ENCODE data around the gene ETV7.
"Not testable (repeated sequence)": the region's sequence is repeated elsewhere in the genome, so short reads cannot be mapped to it uniquely, and the experiment has no call there.

The ETV7 gene

DNA sequence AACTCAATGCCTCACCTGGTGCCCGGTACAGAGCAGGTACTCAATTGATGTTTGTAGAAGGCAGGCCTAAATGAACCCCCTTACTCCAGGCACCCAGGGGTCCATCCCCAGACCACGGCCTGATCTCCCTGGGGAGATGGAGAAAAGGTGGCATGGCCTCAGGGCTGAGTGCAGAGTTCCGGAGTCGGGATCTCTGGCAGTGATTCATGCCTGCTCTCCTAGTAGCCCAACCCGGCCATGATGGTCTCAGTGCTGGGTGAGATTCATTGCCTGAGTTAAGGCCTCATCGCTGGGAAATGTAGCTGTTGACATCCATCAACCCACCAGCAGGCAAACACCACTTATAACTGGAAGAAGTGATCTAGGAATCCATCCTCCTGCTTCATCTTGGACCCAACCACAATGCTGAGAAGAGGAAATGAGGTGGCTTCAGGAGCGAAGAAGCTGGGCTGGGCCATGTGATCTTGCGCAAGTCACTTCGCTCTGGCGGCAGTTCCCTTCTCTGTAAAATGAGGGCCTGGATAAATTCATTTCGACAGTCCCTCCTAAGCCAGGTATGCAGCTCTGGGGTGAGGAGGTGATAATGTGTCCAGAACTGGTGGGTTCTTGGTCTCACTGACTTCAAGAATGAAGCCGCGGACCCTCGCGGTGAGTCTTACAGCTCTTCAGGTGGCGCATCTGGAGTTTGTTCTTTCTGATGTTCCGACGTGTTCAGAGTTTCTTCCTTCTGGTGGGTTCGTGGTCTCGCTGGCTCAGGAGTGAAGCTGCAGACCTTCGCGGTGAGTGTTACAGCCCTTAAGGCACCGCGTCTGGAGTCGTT is 24.7 kb downstream of the ETV7 start:
- DNase-seq, result no peak

DNA sequence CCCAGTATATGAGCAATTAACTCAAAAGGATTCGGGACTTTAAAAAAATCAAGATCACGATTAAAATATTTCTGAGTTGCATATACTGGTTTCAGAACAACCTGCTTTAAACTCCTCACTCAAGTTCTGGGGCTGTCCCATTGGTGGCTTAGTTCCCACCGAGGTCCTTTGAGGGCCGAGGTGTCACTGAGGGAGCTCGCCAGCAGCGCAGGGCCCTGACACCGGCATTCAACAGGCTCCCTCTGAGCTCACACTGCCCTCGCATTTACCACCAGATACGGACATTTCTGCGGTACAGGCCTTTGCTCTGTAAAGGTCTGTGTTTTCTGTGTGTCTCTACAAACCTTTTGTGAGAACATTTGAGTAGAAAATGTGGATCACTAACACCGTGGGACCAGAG is 26.4 kb downstream of the ETV7 start:
- no peak for DNase-seq

DNA sequence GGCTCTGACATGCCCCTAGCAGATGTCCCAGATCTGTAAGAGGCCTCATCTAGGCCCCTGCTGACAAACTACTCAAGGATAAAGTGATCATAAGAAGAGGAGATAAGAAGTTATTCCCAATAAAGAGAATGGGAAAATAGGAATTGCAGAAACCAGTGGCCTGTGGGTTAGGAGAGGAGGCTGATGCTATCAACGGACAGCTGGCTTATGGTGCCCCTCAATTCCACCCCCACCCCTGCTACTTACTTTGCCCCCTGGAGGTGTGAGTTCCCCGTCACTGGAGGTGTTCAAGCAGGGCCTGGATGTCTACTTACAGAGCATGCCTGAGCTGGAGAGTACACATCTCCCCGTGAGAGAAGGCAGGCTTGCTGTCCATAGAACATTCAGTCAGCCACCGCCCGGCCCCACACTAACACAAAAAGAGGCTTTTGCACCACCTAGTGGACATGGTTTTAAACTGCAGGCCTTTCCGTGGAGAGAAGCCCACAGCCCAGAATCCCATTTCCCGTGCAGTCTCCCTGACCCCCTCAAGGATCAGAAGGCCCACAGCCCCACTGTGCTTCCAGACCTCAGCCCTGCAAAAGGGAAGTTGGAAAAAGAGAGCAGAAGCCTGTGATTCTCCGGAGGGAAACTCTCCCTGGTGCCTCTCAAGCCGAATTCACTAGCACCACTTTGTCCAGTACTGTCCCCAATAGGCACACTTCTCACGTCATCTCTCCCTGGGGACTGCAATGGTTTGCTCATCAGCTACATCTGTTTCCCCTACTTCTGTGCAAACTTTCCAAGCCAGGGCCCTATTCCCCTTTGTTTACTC is 27.0 kb downstream of the ETV7 start:
- DNase-seq, result peak; percentile 68 to 69

DNA sequence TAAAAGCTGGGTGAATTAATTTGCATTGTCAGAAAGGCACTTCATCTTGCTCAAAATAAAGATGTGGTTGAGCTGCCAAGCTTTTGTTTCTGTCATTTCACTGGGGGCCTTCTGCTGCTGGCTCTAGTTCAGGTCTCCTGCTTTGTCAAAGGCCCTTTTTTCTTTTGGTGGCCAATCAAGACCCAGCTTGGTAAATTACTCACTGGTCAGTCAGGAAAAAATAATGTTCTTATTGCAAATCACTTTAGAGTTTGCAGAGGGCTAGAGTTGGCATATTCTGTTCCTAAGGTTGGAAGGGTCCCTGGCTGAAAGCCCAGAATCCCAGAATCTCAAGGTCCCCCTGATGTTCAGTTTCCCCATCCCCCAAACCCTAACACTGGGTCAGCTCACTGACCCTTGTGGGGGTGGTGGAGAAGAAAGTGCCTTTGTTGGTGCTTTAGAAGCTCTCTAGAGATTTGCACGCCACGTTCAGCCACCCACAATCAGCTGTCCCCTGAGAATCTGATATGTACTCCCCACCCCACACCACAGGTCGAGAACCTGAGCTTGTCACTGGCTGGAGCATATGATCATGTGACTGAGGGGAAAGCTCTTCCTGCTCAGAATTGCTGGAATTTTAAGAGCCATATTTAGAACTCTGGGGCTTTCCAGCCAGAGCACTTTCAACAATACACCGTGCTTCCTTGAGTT is 29.1 kb downstream of the ETV7 start:
- no peak for DNase-seq

DNA sequence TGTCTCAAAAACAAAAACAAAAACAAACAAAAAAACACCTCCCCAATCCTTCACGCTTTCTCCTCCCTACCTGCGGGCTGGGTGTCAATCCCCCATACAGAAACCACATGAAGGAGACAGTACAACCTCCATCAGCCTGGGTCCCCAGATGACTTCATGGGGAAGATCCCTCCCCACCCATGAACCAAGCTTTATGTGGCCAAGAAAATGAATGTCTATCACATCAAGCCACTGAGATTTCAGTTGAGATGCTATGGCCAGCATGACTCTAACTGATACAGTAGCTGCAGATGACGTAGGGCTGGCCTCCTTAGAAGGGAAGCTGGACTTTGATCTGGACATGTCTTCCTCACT is 29.6 kb downstream of the ETV7 start:
- no peak for DNase-seq

DNA sequence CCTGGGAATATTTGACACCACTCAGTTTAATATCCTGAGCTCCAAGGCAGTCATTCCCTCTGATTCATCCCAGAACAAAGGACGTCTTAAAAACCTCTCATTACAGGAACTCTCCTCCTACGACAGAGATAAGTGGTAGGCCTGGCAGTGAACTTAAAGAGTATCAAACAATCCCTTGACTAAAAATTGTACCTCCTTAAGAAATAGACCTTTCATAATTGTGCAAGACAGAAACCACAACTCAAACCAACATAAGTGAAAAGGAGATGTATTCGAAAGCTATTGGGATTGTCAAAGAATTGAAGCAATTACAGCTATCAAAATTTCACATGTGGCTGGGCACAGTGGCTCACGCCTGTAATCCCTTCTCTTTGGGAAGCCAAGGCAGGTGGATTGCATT is 31.6 kb downstream of the ETV7 start:
- no peak for DNase-seq

DNA sequence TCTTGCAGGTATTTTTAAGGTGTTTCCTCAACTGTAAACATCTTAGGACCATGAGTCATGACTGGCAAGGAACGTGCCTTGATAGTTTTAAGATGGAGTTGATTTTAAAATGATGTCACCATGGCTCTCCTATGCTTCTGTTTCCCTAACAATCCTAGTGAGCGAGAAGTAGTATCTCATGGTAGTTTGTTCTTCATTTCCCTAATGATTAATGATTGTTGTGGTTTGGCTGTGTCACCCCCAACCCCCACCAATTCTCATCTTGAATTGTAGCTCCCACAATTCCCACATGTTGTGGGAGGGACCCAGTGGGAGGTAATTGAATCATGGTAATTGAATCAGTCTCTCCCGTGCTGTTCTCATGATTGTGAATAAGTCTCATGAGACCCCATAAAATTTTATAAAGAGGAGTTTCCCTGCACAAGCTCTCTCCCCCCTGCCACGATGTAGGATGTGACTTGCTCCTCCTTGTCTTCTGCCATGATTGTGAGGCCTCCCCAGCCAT is 34.0 kb downstream of the ETV7 start:
- no peak for DNase-seq

DNA sequence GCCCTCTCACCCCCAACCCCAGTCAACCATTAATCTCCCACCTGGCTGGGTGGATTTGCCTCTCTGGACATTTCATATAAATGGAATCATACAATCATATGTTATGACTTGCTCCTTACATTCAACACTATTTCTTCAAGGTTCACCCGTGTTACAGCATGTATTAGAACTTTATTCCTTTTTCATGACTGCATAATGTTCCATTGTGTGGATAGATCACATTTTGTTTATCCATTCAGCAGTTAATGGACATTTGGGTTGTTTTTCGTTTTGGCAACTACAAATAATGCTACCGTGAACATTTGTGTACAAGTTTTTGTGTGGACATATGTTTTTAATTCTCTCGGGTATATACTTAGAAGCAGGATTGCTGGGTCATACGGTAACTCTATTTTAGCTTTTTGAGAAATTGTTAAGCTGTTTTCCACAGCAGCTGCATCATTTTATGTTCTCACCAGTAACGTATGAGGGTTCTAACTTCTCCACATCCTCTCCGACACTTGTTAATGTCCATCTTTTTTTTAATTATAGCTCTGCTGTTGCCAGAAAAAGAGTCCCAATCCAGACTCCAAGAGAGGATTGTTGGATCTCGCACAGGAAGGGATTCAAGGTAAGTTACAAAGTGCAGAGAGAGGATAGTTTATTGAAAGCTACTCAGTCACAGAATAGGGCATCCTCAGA is 34.9 kb downstream of the ETV7 start:
- no peak for DNase-seq

DNA sequence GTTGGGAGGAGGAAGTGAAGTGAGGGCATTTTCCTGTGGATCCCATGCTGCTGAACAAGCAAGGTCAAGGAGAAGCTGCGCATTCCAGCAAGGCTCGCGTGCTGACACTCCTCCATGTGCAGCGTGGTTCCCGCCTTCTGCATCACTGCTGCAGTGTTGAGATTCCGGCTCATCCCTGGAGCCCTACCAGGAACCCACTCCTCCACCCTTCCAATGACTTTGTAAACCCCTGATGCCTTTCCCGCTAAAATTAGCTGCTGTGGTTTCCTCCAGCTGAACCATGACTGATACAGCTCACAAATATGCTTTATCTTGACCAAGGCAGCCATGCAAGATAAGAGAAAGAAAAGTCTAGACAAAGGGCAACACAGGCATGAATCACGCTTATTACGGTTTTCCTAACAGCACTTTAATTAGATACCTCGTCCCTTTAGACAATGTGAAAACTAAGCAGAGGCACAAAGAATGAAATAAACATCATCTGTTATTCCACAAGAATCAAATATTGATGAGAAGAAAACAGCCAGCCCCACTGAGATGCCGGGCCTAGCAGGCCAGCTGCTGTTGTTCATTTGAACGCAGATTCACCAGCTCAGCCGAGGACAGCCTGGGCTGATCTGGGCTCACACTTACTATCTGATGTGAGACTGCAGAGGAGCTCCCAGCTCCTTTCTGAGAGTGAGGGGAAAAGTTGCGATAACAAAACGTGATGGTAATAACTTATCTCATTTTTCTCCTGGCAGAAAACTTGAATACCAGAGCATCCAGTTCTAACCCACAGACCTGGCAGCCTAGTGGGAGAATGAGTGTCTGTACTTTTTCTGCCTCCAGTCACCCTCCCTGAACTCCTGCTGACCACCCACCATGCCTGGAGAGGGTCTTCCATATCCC is 36.5 kb downstream of the ETV7 start:
- no peak for DNase-seq

DNA sequence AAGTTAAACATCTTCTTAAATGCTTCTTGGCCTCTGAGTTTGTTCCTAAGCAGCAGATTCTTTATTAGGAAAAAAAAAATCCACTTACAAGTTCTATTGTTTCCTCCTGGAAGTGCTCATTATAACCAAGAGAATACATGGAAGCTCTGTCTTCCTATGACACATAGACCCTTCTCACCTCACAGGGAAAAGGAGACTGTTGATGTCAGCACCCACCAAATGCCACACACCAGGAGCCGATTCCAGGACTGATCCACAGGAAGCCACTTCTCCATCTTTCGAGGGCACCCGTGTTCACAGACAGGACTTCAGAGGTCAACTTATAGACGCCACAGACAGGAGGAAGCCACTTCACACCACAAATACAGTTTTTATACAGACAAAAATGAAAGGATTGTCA is 37.4 kb downstream of the ETV7 start:
- DNase-seq, result no peak

DNA sequence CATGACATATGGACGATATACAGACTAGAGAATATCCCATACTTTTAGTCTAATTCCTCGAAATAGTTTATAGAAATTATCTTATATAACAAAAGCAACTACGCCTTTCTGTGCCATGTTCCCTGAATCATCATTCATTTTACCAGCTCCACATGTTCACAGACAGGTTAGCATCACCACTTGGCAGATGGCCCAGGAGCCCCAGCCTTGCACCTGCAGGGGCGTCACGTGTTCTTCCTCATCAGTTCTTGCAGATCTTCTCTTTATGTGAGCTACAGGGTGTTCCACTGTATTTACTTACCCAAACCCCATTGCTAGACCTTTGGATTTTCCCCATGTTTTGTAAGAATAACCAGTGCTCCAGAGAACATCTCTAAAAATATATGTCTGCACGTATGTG is 38.2 kb downstream of the ETV7 start:
- DNase-seq, result no peak

DNA sequence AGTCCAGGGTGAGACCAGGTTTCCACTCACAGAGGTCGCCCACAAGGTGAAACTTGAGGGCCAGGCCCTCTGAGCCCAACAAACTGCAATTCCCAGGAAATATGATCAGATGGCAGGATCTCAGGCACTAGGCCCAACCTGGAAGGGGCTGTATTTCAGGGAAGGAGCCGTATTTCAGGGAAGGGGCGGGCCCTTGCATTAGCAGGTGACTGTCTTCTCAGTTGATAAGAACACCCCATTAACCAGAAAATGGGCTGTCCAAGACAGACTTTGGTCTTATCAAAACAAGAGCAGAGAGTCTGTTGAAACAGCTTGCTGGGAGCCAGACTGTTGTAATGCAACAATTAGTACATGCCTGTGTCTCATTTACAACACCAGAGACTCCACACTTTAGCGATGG is 39.8 kb downstream of the ETV7 start:
- DNase-seq, result no peak

DNA sequence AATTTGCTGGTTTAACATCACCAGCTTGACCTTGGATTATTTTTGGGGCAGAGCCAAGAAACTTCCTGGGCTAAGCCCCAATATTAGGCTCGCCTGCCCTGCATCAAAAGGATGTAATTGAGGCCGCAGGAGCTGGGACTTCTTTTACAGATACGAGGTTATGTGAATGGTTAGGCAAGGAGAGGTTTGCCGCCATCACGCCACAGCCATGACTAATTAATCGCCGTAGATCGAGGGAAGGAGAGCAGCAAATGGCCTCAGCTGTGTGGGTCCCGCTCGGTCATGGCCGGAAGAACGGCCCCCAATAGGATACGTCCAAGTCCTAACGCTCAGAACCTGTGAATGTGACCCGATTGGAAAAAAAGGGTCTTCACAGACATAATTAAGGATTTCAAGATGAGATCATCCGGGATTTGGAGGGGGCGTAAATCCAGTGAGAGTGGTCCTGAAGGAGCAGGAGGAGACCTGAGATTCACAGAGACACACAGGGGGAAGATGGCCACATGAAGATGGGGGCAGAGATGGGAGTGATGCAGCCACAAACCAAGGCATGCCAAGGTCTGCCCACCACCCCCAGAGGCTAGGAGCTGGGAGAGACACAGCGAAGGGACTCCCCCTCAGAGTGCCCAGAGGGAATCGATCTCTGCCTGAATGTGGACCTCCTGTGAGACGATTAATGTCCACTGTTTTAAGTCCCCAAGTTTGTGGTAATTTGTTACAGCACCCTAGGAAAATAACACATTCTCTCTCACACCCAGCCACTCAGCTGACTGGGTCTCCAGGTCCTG is 40.8 kb downstream of the ETV7 start:
- DNase-seq, result no peak

DNA sequence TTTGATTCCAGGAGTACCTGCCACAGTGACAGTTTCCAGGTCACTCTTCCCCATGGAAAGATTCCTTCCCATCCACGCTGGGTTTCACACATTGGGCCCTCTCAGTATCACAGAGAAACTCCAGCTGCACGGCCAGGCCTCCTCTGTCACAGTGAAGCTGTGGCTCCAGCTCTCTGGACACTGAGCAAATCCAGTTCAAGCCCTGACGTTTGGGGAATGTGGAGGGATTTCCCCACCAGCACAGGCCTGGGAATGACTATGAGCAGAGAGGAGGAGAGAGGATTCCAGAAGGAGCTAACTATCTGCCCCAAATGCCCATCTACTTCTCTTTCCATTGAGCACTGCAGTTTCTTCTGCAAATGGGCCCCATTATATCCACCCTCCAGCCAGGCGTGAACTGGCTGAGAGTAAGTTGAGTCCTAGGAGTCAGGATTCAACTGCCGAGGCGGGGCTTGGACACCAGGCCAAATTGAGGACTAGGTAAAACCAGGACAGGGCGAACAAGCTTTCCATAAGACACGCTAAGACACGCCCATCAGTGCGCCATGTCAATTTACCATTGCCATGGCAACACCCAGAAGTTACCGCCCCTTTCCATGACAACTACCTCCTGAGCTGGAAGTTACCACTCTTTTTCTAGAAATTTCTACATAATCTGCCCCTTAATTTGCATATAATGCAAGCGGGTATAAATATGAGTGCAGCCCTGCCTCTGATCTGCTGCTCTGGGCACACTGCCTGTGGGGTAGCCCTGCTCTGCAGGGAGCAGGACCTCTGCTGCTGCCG is 41.6 kb downstream of the ETV7 start:
- DNase-seq, result no peak

DNA sequence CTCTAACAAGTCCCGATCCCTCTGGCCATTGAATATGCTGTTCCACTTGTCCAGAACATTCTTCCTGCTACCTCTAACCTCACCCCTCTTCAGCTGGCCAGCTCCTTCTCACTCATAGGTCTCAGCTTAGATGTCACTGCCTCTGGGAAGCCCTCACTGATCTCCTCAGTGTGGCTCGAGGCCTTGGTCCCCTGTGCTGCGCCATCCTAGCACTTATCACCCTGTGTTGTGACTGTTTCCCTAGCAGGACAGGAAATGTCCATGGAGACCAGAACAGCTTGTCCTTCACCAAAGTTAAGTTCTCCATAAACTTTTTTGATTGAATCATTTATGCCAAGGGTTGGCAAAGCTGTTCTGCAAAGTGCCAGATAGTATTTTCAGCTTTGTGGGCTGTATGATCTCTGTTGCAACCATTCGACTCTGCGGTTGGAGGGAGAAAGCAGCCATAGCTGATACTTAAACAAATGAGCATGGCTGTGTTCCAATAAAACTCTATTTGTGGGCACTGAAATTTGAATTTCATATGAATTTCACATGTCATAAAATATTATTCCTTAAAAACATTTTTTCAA is 44.3 kb downstream of the ETV7 start:
- DNase-seq, result no peak

DNA sequence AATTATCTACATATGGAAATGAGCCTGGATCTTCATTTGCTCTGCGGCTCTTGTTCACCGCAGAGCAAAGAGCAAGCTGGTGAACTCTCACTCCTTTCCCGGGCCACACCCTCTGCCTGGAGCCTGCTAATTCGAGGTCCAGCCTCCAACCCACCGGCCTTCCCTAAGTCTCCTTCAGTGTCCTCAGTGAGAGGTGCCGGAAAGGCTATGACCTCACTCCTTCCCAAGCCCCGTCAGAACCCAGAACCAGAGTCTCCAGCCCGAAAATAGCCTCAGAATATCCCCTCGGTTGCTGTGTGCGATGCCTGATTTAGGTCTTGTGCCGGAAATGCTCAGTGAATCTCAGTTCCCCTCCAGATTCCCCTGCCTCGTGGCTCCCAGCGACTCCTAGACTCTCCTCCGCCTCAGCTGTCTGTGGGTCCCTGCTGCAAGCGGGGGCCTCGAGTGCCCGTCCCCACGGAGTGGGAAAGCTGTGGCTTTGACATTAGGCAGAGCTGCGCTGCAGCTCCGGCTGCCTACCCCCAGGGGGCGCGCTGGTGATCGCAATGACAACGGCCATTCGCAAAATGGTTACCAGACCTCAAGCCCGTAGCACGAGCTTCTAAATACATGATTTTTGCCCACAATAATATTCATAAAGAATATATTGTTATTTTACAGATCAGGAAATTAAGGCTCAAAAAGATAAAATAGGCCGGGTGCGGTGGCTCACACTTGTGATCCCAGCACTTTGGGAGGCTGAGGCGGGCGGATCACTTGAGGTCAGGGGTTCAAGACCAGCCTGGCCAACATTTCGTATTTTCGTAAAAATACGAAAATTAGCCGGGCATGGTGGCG is 46.6 kb downstream of the ETV7 start:
- DNase-seq, result peak; percentile 62 to 77

DNA sequence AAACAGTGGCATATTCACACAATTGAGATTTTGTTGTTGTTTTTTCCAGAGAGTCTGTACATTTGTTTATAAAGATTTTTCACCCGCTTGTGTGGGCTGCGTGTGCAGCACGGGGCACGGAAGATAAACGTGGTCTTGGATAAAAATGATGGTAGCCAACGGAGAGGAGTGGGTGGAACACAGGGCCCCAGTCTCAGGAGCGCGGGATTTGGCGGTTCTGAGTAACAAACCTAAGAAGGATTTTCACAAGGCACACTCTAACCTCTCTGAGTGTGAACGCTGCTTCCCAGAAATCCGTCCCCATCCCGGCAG is 47.2 kb downstream of the ETV7 start:
- DNase-seq, result no peak

DNA sequence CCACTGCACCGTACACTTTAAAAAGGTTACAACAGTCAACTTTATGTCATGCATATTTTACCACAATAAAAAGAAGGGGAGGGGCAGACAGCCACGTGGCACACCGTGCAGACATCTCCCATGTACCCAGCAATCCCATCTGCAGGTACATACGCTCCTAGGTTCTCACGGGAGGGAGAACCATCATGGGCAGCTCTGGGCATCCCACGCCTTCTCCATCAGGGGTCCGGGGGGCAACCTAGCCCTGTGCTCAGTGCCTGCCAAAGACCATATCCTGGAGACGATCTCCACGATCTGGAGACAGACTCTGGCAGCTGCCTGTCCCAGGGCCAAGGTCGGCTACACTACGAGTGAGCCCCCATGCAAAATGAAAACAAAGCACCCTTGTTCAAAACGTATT is 48.3 kb downstream of the ETV7 start:
- no peak for DNase-seq

DNA sequence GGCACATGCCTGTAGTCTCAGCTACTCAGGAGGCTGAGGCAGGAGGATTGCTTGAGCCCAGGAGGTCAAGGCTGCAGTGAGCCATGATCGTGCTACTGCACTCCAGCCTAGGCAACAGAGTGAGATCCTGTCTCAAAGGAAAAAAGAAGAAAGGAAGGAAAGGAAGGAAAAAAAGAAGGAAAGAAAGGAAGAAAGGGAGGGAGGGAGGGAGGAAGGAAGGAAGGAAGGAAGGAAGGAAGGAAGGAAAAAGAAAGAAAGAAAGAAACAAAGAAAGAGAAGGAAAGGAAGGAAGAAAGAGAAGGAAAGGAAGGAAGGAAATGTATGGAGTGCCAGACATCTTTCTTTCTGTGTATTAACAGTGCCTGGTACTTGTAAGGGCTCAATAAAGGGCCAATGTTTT is 49.2 kb downstream of the ETV7 start:
- DNase-seq, result not testable (repeated sequence)
